GDM1 (cell line): ENCODE data around the gene ALDH7A1.

Experiments
- DNase-seq: peaks from one replicate; lab custom pipeline; 2025; lab: John Stamatoyannopoulos, UW

Gene ALDH7A1

GRCh38 chr5:126508962-126509279 is 86.1 kb downstream of the ALDH7A1 start:
- no peak for DNase-seq

- DNase-seq, result no peak
Observed at GRCh38 chr5:126508251-126508961, 86.6 kb downstream of the ALDH7A1 start.

GRCh38 chr5:126506079-126506478 is 88.9 kb downstream of the ALDH7A1 start:
- DNase-seq, result no peak

GRCh38 chr5:126503602-126504104 is 91.4 kb downstream of the ALDH7A1 start:
- no peak for DNase-seq

- no peak for DNase-seq
Observed at GRCh38 chr5:126501448-126501847, 93.6 kb downstream of the ALDH7A1 start.

GRCh38 chr5:126499853-126500342 is 95.1 kb downstream of the ALDH7A1 start:
- no peak for DNase-seq

- DNase-seq, result no peak
Observed at GRCh38 chr5:126499278-126499677, 95.7 kb downstream of the ALDH7A1 start.

GRCh38 chr5:126497506-126497905 is 97.5 kb downstream of the ALDH7A1 start:
- DNase-seq, result no peak

GRCh38 chr5:126494393-126494792 is 100.6 kb downstream of the ALDH7A1 start:
- DNase-seq, result no peak

- no peak for DNase-seq
Observed at GRCh38 chr5:126492939-126493338, 102.1 kb downstream of the ALDH7A1 start.

- no peak for DNase-seq
Observed at GRCh38 chr5:126490167-126490940, 104.7 kb downstream of the ALDH7A1 start.

- no peak for DNase-seq
Observed at GRCh38 chr5:126488443-126489065, 106.5 kb downstream of the ALDH7A1 start.

GRCh38 chr5:126487596-126487995 is 107.4 kb downstream of the ALDH7A1 start:
- no peak for DNase-seq

- no peak for DNase-seq
Observed at GRCh38 chr5:126486332-126486731, 108.7 kb downstream of the ALDH7A1 start.

- no peak for DNase-seq
Observed at GRCh38 chr5:126484253-126484652, 110.8 kb downstream of the ALDH7A1 start.

- no peak for DNase-seq
Observed at GRCh38 chr5:126483156-126483555, 111.9 kb downstream of the ALDH7A1 start.

- no peak for DNase-seq
Observed at GRCh38 chr5:126482591-126482990, 112.4 kb downstream of the ALDH7A1 start.

GRCh38 chr5:126481243-126481642 is 113.8 kb downstream of the ALDH7A1 start:
- DNase-seq, result no peak
